Measurements from ENCODE around the gene CHTOP.

The CHTOP gene

DNA sequence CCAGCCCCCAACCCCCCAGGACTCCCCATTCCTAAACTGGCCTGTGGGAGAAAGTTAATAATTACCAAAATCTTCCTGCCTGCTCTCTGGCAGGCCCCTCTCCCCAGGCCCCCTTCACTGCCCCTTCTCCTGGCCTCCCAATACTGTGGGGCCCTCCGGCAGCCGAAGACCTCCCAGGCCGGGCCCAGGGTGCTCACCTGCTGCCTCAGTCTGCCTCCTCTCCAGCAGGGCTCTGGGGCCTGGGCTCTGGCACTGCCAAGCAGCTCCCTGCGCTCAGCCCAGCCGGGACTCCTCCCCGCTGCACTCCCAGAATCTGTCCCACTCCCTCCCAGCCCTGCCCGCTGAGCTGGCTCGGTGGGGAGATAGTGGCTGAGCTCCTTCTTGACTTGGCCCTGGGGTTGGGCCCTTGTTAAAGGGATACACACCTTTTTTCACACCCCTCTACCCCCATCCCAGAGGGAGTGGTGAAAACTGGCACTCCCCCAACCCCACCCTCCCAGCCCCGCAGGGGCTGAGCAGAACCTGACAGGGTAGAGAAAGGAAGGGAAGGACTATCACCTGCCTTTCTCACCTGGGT is 21.0 kb upstream of the CHTOP start, which contains the start of gene S100A16:
Gene S100A16, minus strand, starts transcription at position 383 of the 577 bp plus-strand sequence. CDS start 4,986 bp downstream, outside the sequence.
- peak; percentile 90 for DNase-seq (ENCODE audit: low spot score)

DNA sequence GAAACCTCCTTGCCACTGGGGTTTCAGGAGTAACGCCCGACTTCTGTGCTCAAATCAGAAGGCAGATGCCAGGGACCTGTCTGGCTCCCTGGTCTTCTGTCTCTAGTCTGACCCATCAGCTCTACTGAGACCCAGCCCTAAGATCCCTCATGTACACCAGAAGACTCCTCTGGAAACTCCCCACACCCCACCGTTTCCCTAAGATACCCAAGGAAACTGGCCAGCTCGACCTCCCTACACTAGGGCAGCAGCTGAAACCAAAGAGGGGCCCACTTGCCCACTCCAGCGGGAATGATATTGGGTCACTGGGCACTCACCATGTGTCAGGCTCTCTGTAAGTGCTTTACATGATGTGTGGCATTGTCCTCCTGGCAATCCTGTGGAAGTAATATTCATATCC is 20.5 kb upstream of the CHTOP start:
- no peak for DNase-seq (ENCODE audit: low spot score)

DNA sequence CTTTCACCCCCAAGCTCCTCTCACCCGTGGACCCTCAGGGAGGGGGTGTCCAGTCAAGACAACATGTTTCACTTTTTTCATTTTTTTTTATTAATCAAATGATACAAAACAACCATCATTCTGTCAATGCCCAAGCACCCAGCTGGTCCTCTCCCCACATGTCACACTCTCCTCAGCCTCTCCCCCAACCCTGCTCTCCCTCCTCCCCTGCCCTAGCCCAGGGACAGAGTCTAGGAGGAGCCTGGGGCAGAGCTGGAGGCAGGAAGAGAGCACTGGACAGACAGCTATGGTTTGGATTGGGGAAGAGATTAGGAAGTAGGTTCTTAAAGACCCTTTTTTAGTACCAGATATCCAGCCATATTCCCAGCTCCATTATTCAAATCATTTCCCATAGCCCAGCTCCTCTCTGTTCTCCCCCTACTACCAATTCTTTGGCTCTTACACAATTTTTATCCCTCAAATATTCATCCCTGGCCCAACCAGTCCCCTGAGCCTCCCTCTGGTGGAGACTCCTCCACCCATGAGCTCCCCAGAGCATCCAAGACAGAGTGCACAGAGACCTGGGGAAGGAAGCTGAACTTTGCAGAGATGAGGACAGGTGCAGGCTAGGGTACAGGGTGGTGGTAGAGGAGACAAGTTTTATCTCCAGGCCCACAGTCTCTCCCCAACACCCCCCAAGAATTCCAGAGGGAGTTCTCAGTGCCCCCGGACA is 19.5 kb upstream of the CHTOP start:
- DNase-seq (ENCODE audit: low spot score) = peak; percentile 30

DNA sequence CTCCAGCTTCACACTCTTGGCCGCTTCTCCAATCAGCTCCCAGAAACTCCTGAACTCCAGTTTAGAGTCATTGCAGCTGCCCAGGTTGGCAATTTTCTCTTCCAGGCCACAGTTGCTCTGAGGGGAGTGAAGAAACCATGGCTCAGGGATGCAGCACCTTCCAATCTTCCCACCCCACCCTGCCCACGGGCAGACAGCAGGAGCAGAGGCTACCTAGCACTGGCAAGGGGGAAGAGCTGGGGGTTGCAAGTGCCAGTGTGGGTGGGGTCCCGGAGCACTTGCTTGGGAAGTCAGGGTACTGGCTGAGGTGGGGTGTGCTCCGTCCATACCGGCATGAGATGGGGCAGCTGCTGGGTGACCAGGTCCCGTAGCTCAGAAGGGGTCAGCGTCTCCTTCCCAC is 19.0 kb upstream of the CHTOP start:
- DNase-seq (ENCODE audit: low spot score) = no peak

DNA sequence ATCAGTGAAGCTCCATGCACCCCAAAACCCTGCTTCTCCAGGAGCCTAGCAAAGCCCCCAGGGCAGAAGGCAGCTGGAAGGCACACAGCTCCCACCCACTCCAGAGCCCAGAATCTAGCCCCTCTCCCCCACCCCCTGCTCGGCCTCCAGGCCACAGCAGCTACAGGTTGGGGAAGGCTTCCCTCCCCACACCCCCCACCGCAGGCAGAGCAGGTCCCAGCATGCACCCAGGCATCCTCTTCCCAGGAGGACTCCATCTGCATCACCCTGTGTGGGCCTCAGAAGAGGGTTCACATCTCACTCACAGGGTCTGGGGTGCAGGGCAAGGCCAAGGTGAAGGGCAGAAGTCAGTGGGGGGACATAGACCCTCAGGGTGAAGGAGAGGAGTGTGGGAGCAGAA is 18.5 kb upstream of the CHTOP start:
- DNase-seq (ENCODE audit: low spot score) = no peak

DNA sequence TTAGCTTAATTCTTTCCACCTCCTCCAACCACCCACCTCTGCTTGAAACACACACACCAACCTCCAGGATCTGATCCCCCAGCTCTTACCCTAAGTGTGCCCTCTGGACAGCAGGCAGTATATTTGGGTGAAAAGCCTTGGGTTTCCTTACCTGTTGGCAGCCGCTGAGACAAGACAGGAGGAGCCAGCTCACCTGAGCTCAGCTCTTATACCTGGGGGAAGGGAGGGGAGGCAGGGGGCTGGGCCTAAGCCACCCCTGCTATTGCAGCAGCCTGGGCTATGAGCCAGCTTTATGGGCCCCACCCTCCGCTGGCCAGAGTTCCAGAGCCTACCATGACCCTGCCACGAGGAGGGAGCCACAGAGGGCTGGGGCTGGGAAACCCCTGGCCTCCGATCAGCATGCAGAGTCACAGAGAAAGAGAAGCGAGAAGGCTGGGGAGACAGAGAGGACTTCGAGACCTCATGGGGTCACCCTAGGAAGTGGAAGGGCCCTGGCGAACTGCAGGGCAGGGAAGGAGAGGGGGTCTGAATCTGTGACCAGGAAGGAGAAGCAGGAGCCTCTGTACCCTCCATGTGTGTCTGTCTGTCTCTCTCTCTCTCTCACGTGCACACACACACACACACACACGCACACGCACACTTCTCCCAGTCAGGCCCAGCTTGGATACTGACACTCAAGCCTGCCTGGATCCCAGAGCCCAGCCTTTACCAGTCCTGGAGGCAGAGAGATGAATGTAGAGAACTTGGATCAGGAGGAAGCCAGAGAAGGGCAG is 17.5 kb upstream of the CHTOP start, which contains the start of gene S100A14:
Gene S100A14, minus strand, starts transcription at position 182 of the 773 bp plus-strand sequence. CDS start 467 bp downstream, outside the sequence.
- no peak for DNase-seq (ENCODE audit: low spot score)

DNA sequence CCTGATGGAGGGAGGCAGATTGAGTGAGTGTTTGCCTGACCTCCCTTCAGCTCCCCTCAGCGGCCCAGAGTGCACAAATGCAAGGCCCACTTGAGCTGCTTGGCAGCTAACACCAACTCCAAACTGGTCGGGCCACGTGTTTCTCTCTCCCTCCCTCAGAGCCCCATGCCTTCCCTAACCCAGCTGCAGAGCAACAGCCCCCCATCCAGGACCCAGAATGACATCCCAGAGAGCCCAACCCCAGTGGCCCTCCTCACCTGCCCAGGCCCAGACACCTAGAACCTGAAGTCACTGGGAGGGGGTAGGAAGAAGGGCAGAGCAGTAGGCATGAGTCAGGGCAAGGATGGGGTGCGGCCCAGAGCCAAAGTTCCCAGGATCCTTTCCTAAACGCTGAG is 17.0 kb upstream of the CHTOP start:
- no peak for DNase-seq (ENCODE audit: low spot score)

DNA sequence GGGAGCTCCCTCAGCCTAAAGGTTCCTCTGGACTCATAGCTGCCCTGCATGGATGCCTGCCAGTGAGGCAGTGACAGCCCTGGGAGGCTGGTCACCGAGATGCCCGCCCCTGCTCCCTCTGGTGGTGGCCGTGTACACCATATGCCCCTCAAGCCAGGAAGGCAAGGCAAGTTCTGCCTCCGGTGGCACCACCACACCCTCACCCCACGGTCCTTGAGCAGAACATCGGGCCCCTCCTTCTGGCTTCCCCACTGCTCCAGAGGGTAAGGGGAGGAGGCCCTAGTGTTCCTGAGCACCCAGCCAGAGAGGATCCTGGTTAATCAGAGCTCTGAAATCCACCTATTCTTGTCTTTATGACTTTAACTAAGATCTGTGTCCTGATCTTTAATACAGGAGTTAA is 16.2 kb upstream of the CHTOP start:
- DNase-seq (ENCODE audit: low spot score) = peak; percentile 70

DNA sequence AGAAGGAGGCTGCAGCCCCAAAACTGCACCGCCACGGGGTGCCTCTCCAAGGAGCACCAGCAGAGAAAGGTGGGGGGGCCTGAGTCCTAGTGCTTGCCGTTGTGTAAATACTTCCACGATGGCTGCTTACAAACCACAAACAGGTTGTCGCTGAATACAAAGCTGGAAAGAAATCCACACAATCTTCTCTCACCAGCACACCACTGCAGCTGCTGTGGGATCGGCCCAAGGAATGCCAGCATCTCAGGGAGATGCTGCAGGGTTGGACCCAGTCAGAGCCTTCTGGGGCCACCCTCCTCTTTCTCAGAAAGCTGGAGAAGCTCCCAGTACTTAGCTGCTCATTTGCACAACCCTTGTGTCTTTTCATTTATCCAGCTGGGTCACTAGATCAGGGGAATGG is 14.7 kb upstream of the CHTOP start:
- no peak for DNase-seq (ENCODE audit: low spot score)

DNA sequence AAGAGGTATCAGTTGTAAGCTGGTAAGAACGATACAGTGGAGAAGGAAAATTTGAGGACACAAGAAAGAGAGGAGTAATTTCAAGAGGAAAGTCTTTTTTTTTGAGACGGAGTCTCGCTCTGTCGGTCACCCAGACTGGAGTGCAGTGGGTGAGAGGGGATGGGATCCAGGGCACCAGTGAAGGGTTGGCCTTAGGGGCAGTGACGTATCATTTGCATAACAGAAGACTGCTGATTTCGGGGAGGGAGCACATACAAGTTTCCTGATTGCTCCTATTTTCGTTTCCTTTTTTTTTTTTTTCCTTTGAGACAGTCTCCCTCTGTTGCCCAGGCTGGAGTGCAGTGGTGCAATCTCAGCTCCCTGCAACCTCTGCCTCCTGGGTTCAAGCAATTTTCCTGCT is 10.8 kb upstream of the CHTOP start:
- no peak for DNase-seq (ENCODE audit: low spot score)

DNA sequence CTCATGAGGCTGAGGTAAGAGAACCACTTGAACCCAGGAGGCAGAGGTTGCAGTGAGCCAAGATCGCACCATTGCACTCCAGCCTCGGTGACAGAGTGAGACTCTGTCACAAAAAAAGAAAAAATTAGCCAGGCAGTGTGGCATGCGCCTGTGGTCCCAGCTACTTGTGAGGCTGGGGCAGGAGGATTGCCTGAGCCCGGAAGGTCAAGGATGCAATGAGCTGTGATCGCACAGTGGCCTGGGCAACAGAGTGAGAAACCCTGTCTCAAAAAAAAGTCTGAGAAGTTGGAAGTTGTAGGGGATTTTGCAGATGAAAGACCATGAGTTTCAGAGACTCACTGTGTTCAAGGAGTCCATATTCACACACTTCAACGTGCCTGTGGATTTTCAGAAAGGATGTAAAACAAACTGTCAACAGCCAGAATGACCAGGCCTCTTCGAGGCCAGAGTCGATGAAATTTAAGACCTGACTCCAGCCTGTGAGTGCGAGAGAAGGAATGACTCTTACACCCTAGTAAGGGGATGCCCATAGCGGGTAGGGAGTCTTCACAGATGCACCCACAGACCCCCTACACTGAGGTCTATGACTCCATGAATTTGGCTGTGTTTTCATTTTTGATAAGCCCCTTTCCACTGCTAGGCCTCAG is 8.8 kb upstream of the CHTOP start:
- DNase-seq (ENCODE audit: low spot score) = no peak

DNA sequence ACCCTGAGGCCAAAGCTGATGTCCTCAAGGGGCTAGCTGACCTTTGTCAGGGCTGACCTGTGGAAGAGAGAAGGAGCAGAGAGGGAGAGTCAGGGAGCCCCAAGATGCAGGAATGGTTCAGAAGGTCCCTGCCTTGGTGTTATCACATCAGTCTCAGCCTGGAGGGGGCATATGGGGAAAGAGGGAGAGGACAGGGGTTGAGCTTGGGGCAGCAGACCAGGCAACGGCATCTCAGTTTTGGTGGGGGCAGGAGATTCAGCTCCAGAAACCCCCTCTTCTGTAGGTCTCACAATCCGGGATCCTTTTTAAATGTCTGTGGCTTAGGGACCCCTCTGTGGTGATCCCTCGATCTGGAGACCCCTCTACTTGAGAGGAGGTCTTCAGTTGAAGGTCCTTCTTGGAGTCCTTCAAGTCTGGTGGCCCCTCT is 7.4 kb upstream of the CHTOP start:
- DNase-seq (ENCODE audit: low spot score) = no peak

DNA sequence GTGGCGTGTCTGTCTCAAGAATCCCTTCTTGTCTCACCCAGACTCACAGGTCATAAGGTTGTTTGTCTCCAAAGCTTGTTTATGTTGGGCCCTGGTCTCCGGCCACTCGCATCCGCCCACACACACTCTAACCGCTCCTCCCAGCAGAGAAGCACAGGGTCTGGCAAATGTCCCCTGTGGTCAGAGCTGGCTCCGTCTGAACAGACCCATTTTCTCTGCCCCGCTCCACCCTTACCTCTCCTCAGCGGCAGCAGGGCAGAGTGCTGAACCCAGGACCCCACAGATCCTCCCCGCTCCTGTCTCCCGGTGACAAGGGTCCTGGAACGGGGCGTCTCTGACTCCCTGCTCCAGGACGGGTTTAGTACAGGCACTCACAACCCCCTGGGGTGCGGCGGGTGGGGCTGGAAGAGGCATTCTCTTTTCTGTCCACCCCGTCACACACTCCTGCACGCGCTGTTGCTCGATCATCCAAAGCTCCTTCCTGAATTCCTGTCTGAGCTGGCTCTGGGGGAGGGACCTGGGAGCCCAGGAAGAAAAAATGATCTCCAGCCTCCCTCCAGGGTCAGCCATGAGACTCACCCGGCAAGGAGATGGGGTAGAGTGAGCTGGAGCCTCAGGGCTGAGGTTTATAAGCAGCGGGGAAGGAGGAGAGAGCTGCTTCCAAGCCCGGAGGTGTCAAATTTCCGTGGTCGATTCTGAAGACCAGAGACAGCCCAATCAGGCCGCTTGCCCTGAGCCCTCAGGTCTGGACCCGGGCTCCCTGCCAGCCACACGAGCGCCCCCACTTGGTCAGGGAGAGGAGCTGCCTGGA is 6.8 kb upstream of the CHTOP start, which contains the start of gene S100A13:
Gene S100A13, minus strand, starts transcription at position 602 of the 811 bp plus-strand sequence. CDS start 1,033 bp downstream, outside the sequence.
- DNase-seq (ENCODE audit: low spot score) = peak; percentile 93

DNA sequence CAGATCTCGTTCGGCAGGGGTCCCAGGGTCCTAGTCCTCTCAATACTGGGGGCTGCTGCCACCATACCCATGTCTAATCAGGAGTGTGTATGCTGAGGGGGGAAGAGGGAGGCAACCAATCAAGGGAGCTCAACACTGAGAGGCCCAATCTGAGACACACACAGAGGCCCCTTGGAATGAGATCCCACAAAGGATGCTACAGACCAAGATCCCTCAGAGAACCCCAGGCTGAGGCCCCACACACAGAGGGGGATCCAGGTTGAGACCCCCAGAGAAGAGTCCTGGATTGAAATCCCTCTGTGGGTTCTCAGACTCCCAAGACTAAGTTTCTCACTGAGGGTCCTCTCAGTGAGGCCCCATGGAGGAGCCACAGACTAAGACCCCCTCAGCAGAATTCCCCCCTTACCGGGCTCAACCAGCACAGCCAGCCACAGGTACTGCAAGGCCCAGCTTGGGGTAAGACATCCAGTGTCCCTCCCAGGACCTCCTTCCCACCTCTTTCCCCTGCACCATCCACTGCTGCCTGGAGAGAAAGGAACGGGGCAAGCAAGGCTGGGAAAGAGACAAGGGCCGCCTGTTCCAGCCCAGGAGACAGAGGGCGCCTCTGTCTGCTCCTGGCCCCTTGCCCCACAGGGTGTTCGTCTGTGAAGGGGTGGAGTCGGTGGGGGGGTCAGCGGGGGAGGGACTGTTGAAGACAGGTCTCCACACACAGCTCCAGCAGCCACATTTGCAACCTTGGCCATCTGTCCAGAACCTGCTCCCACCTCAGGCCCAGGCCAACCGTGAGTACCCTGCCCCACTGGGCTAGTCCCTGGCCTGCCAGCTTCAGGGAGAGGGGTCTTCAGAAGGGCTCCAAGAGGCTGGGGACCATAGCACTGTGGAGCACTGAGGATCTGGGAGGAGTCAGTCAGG is 5.9 kb upstream of the CHTOP start, which contains the start of gene S100A1:
Gene S100A1, plus strand, starts transcription at position 720 of the 912 bp plus-strand sequence. CDS start 2,088 bp downstream, outside the sequence.
- no peak for DNase-seq (ENCODE audit: low spot score)

DNA sequence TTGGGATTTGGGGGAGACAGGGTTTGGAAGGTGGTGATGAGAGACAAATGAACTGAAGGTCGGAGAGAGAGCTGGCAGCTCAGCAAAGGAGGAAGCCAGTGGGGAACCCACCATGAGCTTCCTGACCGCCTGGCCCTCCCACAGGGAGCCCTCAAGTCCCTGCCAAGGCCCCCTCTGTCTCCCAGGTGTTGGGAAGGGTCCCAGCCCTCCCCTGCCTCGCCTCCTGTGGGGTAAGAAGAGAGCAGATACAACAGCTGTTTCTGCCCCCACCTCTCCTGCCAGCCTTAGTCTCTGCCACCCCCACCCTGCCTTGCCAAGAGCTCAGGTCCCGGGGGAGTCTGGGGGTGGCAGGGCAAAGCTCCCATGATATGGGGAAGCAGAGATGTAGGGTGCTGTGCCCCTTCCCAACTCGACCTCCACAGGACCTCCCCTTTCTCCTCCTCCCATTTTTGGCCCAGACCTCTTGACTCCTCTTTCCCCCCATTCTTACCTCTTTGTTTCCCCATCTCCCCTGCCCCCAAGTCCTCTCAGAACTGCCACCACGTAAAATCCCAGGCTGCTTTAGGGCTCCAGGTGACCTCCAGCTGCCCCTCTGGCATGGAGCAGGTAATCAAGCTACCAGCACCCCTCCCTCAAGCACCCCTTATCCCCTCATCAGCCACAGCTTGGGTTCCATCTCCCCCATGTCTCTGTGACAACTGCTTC is 5.1 kb upstream of the CHTOP start:
- no peak for DNase-seq (ENCODE audit: low spot score)

DNA sequence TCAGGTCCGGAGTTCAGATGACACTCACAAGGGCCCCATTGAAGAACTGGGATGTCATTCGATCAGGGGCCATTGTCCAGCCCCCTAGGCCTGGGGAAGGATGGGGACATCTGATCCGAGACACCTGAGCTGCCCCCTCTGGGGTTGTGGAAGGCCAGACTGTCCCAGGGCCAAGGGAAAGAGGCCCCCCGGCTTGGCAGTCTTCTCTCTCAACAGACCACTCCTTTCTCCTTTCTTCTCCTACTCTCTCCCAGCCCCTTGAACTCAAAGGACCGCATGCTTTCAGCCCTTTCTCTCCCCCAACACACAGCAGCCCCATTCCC is 4.6 kb upstream of the CHTOP start:
- no peak for DNase-seq (ENCODE audit: low spot score)

DNA sequence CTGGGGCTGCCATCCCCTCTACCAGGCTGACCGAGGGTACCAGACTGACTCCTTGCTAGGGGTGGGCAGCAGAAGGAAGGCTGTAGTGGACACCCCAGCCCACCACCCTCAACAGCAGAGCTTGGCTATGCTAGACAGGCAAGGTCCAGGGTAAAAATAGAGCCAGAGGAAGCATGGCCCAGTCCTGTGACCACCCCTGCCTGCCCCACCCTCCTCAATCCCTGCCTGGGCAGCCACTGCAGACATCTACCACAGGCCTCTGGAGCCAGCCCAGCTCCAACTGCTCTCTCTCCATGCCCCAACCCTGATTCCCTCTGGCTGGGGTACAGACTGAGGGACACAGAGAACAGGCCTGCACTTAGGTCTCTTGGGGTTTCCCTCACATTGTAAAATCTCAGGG is 3.9 kb upstream of the CHTOP start:
- DNase-seq (ENCODE audit: low spot score) = no peak

DNA sequence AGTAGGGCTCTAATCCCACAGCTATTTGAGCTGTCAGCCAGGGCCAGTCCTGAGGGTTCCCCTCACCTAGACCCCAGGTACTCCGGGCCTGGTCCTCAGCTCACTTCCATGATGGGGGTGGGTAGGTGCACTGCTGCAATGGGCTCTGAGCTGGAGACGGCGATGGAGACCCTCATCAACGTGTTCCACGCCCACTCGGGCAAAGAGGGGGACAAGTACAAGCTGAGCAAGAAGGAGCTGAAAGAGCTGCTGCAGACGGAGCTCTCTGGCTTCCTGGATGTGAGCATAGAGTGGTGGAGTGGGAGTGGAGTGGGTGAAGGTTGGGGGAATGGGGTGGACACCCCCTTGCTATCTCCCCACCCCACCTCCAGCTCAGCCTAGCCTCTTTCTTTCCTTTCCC is 3.5 kb upstream of the CHTOP start:
- no peak for DNase-seq (ENCODE audit: low spot score)

Data from AG08395 (cell line).